Midbrain (tissue), 1 donor: ENCODE measurements around the gene RAB1B.
"Not testable (repeated sequence)": the region's sequence is repeated elsewhere in the genome, so short reads cannot be mapped to it uniquely, and the experiment has no call there.

ENCODE experiments used
- DNase-seq: peaks from one replicate; lab custom pipeline; 2025; lab: John Stamatoyannopoulos, UW

Gene RAB1B

GRCh38 chr11:66239998-66240780, 28.2 kb upstream of the RAB1B start:
- DNase-seq = no peak

DNA sequence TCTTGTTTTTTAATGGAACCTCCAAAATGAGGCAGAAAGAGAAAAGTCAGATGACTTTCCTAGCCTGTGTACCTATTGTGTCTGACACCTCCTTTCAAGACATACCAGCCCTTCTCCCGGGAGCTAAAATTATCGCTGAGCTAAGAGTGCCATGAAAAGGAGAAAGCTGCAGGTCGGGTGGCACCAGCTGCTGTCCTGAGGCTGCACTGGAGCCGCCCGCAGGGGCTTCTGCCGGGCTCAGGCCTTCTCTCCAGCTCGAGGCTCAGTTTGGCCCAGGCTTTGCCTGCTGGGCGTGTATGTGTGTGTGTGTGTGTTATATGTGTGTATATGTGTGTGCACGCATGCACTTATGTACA, 27.7 kb upstream of the RAB1B start:
- no peak for DNase-seq

GRCh38 chr11:66242095-66242765, 26.2 kb upstream of the RAB1B start:
- DNase-seq = no peak

GRCh38 chr11:66243782-66244535, 24.5 kb upstream of the RAB1B start:
- DNase-seq = no peak

- DNase-seq = no peak
These were observed 21.1 kb upstream of the RAB1B start for GRCh38 chr11:66247295-66247694.

DNA sequence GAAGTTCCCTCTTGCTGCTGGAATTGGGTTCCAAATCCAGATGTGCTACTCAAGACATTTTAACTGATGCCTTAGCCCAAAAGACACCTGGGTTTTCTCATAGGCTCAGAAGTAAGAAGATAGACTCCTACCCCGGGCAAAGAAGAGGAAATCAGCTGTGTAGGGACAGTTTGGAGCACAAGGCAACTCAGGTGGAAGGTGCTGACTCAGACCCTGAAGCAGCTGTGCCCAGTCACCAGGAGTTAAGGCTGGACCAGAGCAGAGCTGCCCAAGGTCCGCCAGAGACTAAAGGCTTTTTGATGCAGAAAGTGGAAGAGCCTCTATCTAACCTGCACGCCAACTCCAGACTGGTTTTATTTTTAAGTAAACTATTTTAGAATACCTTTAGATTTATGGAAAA, 20.6 kb upstream of the RAB1B start:
- no peak for DNase-seq

DNA sequence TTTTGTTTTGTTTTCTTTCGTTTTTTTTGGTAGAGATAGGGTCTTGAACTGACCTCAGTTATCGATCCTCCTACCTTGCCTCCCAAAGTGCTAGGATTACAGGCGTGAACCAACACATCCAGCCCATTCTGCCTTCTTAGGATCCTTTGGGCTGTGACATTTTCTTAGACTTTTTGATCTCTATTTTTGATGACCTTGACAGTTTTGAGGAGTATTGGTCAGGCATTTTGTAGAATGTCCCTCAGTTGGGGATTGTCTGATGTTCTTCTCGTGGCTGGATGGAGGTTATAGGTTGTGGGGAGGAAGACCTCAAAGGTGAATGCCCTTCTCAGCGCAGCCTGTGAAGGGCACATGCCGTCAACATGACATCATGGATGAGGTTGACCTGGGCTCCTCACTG, 19.5 kb upstream of the RAB1B start:
- DNase-seq = no peak

DNA sequence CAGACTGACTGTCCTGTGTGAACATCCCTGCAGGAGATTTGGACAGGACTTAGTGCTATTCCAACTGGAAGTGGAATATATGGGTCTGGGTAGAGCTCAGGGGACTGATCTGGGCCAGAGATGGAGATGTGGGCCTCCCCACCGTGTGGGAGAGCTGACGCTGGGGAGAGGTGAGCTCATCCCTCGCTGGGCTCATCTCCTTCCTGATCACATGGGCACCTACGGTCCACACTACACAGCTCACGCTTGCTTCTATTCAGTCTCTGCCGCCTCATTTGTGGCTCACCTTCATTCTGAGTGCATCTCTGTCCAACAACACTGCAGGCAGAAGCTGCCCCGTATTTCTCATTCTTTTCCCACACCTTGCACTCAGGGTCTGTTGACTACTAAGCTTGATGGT, 16.6 kb upstream of the RAB1B start:
- no peak for DNase-seq

GRCh38 chr11:66253081-66253480, 15.4 kb upstream of the RAB1B start:
- not testable (repeated sequence) for DNase-seq

GRCh38 chr11:66258473-66258893, 10.0 kb upstream of the RAB1B start:
- DNase-seq = no peak

DNA sequence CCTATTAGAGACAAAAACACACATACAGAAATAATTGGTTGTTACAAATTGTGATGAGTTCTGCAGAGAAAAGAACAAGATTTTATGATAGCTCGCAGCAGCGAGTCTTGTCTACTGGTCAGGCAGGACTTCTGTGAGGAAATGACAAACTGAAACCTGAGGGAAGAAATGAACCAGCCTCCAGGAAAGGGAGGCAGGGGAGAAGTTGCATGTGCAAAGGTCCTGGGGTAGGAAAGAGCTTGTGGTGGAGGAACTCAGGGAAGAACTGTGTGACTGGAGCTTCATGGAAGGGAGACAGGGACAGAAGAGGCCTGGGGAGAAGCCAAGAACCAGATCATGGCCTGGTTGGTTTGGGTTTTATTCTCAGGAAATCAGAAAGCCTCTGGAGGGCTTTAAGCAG, 9.2 kb upstream of the RAB1B start:
- no peak for DNase-seq

GRCh38 chr11:66259956-66260355, 8.5 kb upstream of the RAB1B start:
- DNase-seq = no peak

DNA sequence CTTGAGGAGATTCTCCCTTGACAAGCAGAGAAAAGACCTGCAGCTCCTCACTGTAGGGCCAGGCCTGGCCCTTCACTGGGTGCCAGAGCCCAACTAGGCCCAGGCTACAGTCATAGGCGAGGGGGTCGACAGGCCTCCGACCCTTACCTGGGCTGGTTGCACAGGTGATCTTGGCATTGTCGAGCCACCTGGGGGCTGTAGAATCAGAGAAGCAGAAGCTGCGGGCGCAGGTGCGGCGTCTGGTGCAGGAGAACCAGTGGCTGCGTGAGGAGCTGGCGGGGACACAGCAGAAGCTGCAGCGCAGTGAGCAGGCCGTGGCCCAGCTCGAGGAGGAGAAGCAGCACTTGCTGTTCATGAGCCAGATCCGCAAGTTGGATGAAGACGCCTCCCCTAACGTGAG, 6.9 kb upstream of the RAB1B start:
- DNase-seq = no peak

DNA sequence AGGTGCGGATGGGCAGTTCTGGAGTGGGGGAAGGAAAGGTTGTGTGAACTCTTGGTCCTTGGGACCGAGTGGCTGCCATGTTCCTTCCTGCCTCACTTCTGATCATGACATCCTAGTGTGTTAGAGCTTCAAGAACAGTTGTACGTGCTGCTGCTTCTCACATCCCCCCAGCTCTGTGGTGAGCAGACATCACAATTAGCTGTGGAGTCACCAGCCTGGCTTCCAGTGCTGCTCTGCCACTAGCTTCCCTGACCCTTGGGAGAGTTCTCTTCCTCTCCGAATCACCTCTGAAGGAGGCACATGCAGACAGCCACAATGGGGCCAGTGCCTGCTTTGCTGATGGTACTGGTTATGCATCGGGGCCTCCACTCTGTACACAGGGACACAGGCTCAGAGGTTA, 6.2 kb upstream of the RAB1B start:
- no peak for DNase-seq

- DNase-seq = no peak
These were observed 5.7 kb upstream of the RAB1B start for GRCh38 chr11:66262696-66263095.

DNA sequence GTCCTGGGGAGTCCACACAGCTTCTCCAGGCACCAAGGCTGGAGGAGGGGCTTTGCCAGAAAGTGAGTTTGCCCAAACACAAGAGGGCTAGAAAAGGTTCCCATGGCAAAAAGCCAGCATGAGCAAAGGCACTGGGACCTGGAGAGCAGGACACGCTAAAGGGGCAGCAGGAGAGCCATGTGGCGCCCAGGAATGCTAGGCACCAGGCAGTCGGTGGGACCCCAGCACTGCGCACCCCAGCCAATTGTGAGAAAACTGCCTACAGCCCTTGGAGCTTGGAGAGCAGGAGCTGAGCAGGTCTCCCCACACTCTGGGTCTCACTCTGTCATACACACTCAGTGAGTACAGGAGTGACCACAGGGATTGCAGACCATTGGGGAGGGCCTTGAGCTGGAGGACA, 5.2 kb upstream of the RAB1B start:
- no peak for DNase-seq

GRCh38 chr11:66263785-66264184, 4.7 kb upstream of the RAB1B start:
- no peak for DNase-seq

DNA sequence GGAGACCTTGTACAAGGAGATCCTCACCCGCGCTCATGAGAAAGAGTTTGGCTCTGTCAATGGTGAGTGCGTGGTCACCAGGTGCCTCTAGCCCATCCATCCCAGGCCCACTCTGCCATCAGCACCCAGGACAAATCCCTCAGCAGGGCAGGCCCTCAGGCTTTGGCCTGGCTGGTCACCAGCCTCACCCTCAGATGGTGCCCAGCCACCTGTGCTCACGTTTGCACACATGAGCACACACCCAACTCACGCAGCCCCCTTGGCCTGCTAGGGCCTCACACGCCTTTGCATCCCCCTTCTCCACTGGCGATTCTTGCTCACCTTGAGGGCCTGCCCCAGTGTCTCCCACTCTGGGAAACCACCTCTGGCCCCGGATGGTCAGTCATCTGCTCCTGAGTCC, 4.1 kb upstream of the RAB1B start:
- no peak for DNase-seq

GRCh38 chr11:66264914-66265313, 3.5 kb upstream of the RAB1B start:
- no peak for DNase-seq

DNA sequence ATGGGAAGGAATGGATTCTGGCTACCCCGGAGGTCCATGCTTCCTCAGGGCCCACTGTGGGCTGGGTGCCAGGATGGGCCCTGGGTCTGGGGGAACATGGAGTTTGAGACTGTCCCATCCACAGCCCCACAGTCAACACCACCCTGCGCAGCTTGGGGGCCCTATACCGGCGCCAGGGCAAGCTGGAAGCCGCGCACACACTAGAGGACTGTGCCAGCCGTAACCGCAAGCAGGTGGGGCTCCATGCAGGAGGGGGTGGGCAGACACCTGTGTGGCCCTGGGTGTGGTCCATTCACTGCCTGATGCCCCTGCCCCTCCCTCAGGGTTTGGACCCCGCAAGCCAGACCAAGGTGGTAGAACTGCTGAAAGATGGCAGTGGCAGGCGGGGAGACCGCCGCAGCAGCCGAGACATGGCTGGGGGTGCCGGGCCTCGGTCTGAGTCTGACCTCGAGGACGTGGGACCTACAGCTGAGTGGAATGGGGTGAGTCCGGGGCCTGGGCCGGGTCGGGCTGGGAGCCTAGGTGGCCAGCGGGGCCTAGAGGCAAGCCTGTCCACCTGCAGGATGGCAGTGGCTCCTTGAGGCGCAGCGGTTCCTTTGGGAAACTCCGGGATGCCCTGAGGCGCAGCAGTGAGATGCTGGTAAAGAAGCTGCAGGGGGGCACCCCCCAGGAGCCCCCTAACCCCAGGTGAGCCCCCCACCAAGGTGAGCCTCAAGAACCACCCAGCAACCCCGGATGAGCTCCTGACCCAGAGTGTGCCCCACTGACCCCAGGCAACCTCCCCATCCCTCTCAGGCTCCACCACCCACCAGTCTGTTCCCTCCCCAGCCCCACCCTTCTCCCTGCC, 2.7 kb upstream of the RAB1B start:
- no peak for DNase-seq

DNA sequence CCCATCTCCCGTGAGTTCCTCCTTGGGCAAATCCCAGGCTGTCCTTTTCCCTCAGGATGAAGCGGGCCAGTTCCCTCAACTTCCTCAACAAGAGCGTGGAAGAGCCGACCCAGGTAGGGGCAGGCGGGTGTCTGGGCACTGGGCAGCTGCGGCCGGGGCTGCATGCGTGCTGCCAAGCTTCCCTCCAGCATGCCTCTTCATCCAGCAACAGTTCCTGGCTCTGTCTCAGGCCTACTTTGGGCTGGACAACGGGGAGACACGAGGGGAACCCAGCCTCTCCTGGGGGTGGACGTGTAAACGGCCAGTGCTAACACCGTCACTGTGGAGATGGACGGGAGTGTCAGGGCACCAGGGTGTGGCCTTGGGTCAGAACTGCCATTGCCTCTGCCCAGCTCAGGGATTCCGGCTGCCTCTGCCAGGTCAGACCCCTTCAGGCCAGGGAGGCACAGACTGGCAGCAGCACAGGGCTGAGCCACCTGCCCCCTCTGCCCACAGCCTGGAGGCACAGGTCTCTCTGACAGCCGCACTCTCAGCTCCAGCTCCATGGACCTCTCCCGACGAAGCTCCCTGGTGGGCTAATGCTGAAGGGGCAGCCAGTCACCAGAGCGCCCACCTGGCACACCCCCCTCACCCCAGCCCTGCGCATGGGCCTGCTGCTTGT, 1.9 kb upstream of the RAB1B start:
- no peak for DNase-seq

GRCh38 chr11:66267039-66267378, 1.4 kb upstream of the RAB1B start:
- no peak for DNase-seq
